ENCODE measurements around the gene CCDC78.

GRCh38 chr16:681746-682427, 44.4 kb downstream of the CCDC78 start:
- TF ChIP-seq, protein P1, sequence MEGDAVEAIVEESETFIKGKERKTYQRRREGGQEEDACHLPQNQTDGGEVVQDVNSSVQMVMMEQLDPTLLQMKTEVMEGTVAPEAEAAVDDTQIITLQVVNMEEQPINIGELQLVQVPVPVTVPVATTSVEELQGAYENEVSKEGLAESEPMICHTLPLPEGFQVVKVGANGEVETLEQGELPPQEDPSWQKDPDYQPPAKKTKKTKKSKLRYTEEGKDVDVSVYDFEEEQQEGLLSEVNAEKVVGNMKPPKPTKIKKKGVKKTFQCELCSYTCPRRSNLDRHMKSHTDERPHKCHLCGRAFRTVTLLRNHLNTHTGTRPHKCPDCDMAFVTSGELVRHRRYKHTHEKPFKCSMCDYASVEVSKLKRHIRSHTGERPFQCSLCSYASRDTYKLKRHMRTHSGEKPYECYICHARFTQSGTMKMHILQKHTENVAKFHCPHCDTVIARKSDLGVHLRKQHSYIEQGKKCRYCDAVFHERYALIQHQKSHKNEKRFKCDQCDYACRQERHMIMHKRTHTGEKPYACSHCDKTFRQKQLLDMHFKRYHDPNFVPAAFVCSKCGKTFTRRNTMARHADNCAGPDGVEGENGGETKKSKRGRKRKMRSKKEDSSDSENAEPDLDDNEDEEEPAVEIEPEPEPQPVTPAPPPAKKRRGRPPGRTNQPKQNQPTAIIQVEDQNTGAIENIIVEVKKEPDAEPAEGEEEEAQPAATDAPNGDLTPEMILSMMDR (IDR thresholded peaks at IDR 0.05; ENCODE audit: insufficient read depth, low read length), result no peak
- no peak for TF ChIP-seq REST (IDR thresholded peaks at IDR 0.05; ENCODE audit: insufficient replicate concordance, low read depth)

All from HL-60 (cell line).